Stomach (tissue), 9 donors: ENCODE measurements around the gene PTX4. TPM values are rescaled to one million over a fixed set of nuclear protein-coding genes. Genes with fewer than 3 reads are reported as not detected.

Experiments used
- DNase-seq, 2 donors: peaks; one replicate each; pipeline versions ENCODE4 v3.0.0 to v3.0.0-alpha.2; 2013 to 2019
- H3K27ac ChIP-seq, 5 donors: fragments of 200-600 bp in 4 of 5; sonication (generic) in 4 of 5; one replicate each; pipeline ENCODE4 v1.5.1; 2013 to 2019; ENCODE audit warnings: mild to moderate bottlenecking in 1 of 5, moderate library complexity in 1 of 5
- H3K27me3 ChIP-seq, 3 donors: fragments of 200-600 bp; sonication (generic); one replicate each; pipeline ENCODE4 v1.5.1; 2017 to 2019; ENCODE audit warnings: mixed run types in 1 of 3
- H3K36me3 ChIP-seq, 4 donors: fragments of 200-600 bp; sonication (generic); 1 replicate in 3 of 4; 2 replicates in 1 of 4; pipeline ENCODE4 v1.5.1; 2016 to 2019
- H3K4me1 ChIP-seq, 4 donors: fragments of 200-600 bp; sonication (generic); one replicate each; pipeline ENCODE4 v1.5.1; 2016 to 2019
- H3K4me3 ChIP-seq, 4 donors: fragments of 200-600 bp; sonication (generic) in 3 of 4; one replicate each; pipeline ENCODE4 v1.5.1; 2016 to 2019; ENCODE audit warnings: mild to moderate bottlenecking in 1 of 4
- H3K9me3 ChIP-seq, 4 donors: fragments of 200-600 bp; sonication (generic); one replicate each; pipeline ENCODE4 v1.5.1; 2016 to 2019
- EP300 ChIP-seq: sonication (generic); formaldehyde crosslinking; IDR thresholded peaks from one replicate; pipeline ENCODE4 v1.6.1; 2017; ENCODE audit warnings: antibody characterized with exemption
- POLR2A ChIP-seq, 4 donors: fragments of 450-650 bp; IDR thresholded peaks; one replicate each; pipeline ENCODE4 v1.6.1; 2016; ENCODE audit warnings: antibody characterized with exemption in 4 of 4, control low read depth in 2 of 4, mild to moderate bottlenecking in 1 of 4, moderate library complexity in 1 of 4
- POLR2AphosphoS5 ChIP-seq, 3 donors: sonication (generic); formaldehyde crosslinking; IDR thresholded peaks; one replicate each; pipeline ENCODE4 v1.6.1; 2016; ENCODE audit warnings: antibody characterized with exemption in 3 of 3
- WGBS, 5 donors: extraction: QIAGEN DNeasy Blood & Tissue Kit in 3 of 5; methylation state at CpG; one replicate each; pipeline versions ENCODE4 v1.1.5 to v1.1.7; 2013 to 2018; 5-methylcytosine and 5-hydroxymethylcytosine counted together
- intact Hi-C: fragments of 100-400 bp; cut with DNase I; formaldehyde crosslinking; loops from one replicate; pipeline ENCODE4 v1.15.1; 2023; ENCODE audit warnings: low total_unique reads
- polyA plus RNA-seq, 3 donors: library from polyadenylated mRNA; stranded (reverse); fragments of 200-250 nt; gene quantifications; one replicate each; pipeline ENCODE4 v1.2.3, GENCODE V29; 2013
- total RNA-seq, 5 donors: library from RNA; depleted of rRNA; stranded (reverse); fragments of >200 nt; gene quantifications; one replicate each; pipeline versions ENCODE4 v1.1.0 to v1.2.3, GENCODE V29; 2014 to 2016
- TF ChIP-seq, protein P1 (sequence below), 7 experiments: fragments of 450-650 bp in 4 of 7; fragments of 200-600 bp in 3 of 7; sonication (generic) in 3 of 7; IDR thresholded peaks; one replicate each; pipeline ENCODE4 v1.5.1; 2016 to 2019; ENCODE audit warnings: antibody characterized with exemption in 7 of 7, control low read depth in 2 of 7, mild to moderate bottlenecking in 1 of 7
- donor health status: healthy with polysubstance abuse.
- donor health status: Bipolar disorder and iron deficiency.
- donor health status: healthy.

PTX4 gene
- total and polyA plus RNA-seq, 8 donors, result not detected

DNA sequence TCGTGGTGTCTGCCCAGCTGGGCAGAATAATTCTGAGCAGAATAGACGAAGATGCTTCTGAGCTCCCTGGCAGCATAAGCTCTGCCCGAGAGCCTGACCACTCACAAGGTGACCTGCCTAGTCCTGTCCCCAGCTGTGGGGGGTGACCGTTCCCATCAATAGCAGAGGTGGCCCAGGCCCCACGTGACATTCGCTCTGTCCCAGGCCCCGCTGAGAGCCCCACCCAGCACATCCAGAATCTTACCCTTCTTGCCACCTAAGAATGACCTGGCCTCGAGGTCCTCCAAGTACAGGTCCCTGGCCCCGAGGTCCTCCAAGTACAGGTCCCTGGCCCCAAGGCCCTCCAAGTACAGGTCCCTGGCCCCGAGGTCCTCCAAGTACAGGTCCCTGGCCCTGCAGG, 44.0 kb upstream of the PTX4 start:
- intact Hi-C loops, result no loop called here

GRCh38 chr16:1532081-1532760, 43.5 kb upstream of the PTX4 start:
- Histone ChIP-seq H3K4me1 (peaks cover 17 to 69% (median 55%) of the 10 kb centered on the region in 4 donors), H3K4me3 (peak overlapping the region in 2 of 4 donors; percentile 11 to 55), H3K9me3 (no peaks in the 10 kb centered on the region), H3K27me3 (no peaks in the 10 kb centered on the region), H3K36me3 (peaks cover 5 to 27% (median 15%) of the 10 kb centered on the region in 4 donors), H3K27ac (peak overlapping the region; percentile 80 to 91 (median 89))
- 68 to 74% (median 72%) methylated on average over 17 to 28 of the region's 28 CpGs for WGBS, 5 donors
- TF ChIP-seq, protein P1, sequence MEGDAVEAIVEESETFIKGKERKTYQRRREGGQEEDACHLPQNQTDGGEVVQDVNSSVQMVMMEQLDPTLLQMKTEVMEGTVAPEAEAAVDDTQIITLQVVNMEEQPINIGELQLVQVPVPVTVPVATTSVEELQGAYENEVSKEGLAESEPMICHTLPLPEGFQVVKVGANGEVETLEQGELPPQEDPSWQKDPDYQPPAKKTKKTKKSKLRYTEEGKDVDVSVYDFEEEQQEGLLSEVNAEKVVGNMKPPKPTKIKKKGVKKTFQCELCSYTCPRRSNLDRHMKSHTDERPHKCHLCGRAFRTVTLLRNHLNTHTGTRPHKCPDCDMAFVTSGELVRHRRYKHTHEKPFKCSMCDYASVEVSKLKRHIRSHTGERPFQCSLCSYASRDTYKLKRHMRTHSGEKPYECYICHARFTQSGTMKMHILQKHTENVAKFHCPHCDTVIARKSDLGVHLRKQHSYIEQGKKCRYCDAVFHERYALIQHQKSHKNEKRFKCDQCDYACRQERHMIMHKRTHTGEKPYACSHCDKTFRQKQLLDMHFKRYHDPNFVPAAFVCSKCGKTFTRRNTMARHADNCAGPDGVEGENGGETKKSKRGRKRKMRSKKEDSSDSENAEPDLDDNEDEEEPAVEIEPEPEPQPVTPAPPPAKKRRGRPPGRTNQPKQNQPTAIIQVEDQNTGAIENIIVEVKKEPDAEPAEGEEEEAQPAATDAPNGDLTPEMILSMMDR (IDR thresholded peaks at IDR 0.05), result no peak
- TF ChIP-seq EP300 (peak; percentile 96), POLR2AphosphoS5 (IDR thresholded peaks at IDR 0.05) (peak; percentile 86 to 90 (median 89))
- intact Hi-C loops, result no loop called here
- peak; percentile 44 to 51 for DNase-seq

More for the DNA sequence above, 44.0 kb upstream of the PTX4 start:
- Histone ChIP-seq H3K27me3 (no peaks in the 10 kb centered on the region), H3K36me3 (peaks cover 11 to 32% (median 19%) of the 10 kb centered on the region in 4 donors), H3K9me3 (no peaks in the 10 kb centered on the region), H3K4me1 (peaks cover 18 to 70% (median 56%) of the 10 kb centered on the region in 4 donors), H3K4me3 (peak overlapping the region; percentile 52 to 55 (median 54)), H3K27ac (peak overlapping the region; percentile 80 to 91 (median 89))
- 74 to 84% (median 76%) methylated on average over 7 to 10 of the region's 10 CpGs for WGBS, 5 donors
- DNase-seq, result no peak
- TF ChIP-seq, protein P1 (IDR thresholded peaks at IDR 0.05), result no peak
- no peak for TF ChIP-seq EP300

GRCh38 chr16:1531638-1531910, 42.8 kb upstream of the PTX4 start:
- Histone ChIP-seq H3K27me3 (no peaks in the 10 kb centered on the region), H3K4me3 (peak overlapping the region in 2 of 4 donors; percentile 23 to 55), H3K36me3 (peaks cover 0 to 20% (median 8%) of the 10 kb centered on the region in 4 donors), H3K27ac (peak overlapping the region; percentile 58 to 91 (median 89)), H3K4me1 (peaks cover 17 to 69% (median 50%) of the 10 kb centered on the region in 4 donors), H3K9me3 (no peaks in the 10 kb centered on the region)
- WGBS, 5 donors, result 82 to 93% (median 88%) methylated on average over 12 to 14 of the region's 14 CpGs
- no peak for TF ChIP-seq POLR2AphosphoS5 (IDR thresholded peaks at IDR 0.05)
- TF ChIP-seq EP300, result no peak
- no peak for TF ChIP-seq POLR2A (IDR thresholded peaks at IDR 0.05)
- TF ChIP-seq, protein P1 (IDR thresholded peaks at IDR 0.05), result no peak
- DNase-seq, result no peak
- intact Hi-C loops, result no loop called here

DNA sequence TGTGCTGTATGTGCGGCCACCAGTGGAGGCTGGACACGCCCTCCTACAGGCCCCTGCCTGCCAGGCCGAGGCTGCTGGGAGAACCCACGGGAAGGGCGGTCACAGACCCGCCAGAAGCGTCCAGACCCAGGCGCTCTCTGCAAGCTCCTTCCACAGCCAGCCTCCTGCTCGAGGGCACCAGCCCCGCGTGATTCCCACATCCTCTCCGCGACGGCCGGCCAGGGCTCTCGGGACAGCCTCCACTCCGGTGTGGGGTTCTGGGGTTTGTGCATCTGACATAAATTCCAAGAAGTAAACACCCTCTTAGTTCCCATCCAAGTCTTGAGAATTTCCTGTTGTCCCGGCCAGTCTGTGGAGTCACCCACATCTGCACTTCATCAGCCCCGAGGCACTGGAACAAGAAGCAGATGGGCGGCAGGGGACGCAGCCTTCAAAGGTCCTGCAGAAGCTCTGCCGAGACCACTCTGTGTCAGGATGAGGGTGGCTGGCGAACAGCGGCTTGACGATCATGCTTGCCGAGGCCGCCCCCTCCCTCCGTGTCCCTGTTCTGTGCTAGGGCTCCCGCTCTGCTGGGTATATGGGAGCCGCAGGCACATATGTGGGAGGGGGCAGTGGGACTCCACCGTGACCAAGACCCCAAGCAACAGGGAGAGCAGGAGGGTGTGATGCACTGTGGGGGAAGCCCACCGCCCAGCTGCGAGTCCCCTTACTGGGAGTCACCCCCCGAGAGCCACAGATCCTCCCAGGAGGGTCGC, 42.3 kb upstream of the PTX4 start:
- TF ChIP-seq POLR2AphosphoS5 (IDR thresholded peaks at IDR 0.05) (peak; percentile 69 to 94 (median 82)), POLR2A (IDR thresholded peaks at IDR 0.05) (no peak), EP300 (peak; percentile 73)
- TF ChIP-seq, protein P1 (IDR thresholded peaks at IDR 0.05), result no peak
- peak overlapping the region in 2 of 4 donors; percentile 23 to 55 for H3K4me3 ChIP-seq
- peaks cover 17 to 64% (median 45%) of the 10 kb centered on the region in 4 donors for H3K4me1 ChIP-seq
- peak in 1 of 2 donors; percentile 88 for DNase-seq
- peak overlapping the region; percentile 58 to 91 (median 89) for H3K27ac ChIP-seq
- peaks cover 0 to 15% (median 5%) of the 10 kb centered on the region in 4 donors for H3K36me3 ChIP-seq
- H3K27me3 ChIP-seq, result no peaks in the 10 kb centered on the region
- 64 to 84% (median 68%) methylated on average over 29 to 35 of the region's 35 CpGs for WGBS, 5 donors
- no peaks in the 10 kb centered on the region for H3K9me3 ChIP-seq
- intact Hi-C loops, result no loop called here
